B cell (primary cell): ENCODE measurements around the gene PWWP2B.

ENCODE experiments used
- EZH2 ChIP-seq: IDR thresholded peaks from 2 replicates; pipeline ENCODE4 v1.6.1; 2012; ENCODE audit warnings: borderline replicate concordance, low read depth, mild to moderate bottlenecking, moderate library complexity, low read length; ENCODE audit not compliant: insufficient read depth, poor library complexity, severe bottlenecking
- TF ChIP-seq, protein P1 (sequence below): fragments of 200-600 bp; IDR thresholded peaks from one replicate; pipeline ENCODE4 v1.8.0; 2022; ENCODE audit warnings: antibody characterized with exemption, mild to moderate bottlenecking

DNA sequence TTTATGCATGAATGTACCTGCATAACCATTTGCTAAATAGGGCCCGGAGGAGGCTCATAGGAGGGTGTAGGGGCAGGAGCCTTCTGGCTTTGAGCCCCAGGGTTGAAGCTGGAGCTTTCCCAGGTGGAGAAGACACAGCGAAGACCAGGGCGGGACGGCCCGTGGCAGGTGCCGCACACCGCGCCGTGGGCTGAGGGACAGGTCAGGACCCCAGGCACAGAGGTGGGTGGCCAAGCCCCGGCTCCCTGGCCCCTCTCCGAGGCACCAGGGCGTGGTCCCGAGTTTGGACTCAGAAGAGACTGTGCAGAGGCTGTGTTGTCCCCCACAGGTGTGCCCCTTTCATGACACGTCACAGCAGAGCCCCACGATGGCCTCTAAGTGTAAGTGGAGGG is 56.5 kb downstream of the PWWP2B start:
- TF ChIP-seq, protein P1, sequence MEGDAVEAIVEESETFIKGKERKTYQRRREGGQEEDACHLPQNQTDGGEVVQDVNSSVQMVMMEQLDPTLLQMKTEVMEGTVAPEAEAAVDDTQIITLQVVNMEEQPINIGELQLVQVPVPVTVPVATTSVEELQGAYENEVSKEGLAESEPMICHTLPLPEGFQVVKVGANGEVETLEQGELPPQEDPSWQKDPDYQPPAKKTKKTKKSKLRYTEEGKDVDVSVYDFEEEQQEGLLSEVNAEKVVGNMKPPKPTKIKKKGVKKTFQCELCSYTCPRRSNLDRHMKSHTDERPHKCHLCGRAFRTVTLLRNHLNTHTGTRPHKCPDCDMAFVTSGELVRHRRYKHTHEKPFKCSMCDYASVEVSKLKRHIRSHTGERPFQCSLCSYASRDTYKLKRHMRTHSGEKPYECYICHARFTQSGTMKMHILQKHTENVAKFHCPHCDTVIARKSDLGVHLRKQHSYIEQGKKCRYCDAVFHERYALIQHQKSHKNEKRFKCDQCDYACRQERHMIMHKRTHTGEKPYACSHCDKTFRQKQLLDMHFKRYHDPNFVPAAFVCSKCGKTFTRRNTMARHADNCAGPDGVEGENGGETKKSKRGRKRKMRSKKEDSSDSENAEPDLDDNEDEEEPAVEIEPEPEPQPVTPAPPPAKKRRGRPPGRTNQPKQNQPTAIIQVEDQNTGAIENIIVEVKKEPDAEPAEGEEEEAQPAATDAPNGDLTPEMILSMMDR: peak; percentile 44
- TF ChIP-seq EZH2: no peak
